ENCODE data around the gene IMMP1L. TPM values are rescaled to one million over a fixed set of nuclear protein-coding genes. Genes with fewer than 3 reads are reported as not detected.

The IMMP1L gene
- total RNA-seq (2021; ENCODE audit: unreplicated experiment) (38.5 TPM), Bru-seq, nascent RNA (percentile 85 among the genes with signal in this experiment), BruChase-seq, experiment 1, labeled RNA remaining after a 6-hour chase (percentile 58 among the genes with signal in this experiment), BruChase-seq, experiment 2, labeled RNA remaining after a 2-hour chase (percentile 72 among the genes with signal in this experiment)
- 20.5 and 63.6 TPM in 2 replicates for polyA plus RNA-seq (2012)
- long read RNA-seq, partial matches to known transcripts, result 1 of 16 reads
- long read RNA-seq, other reads (novel, unspliced or antisense), result 10 of 16 reads

- no peaks in the 10 kb centered on the region for H4K20me1 ChIP-seq (ENCODE audit: insufficient read depth)
- peak; percentile 95 for DNase-seq (ENCODE audit: low read depth, low spot score)
- RAD21 ChIA-PET (ENCODE audit: low non-redundant PET in 1 of 2, low total read pairs in 2 of 2, uncharacterized antibody in 2 of 2, unreplicated experiment in 2 of 2), result no interaction called here
- peaks cover 75% of the 10 kb centered on the region for H3K79me2 ChIP-seq (ENCODE audit: insufficient read depth, low read length)
- H3K9ac ChIP-seq (ENCODE audit: low read length), result peak within 1 kb of the TSS; percentile 89
- H3K9me3 ChIP-seq (ENCODE audit: control insufficient read depth in 1 of 2, insufficient read depth in 1 of 2, low read depth in 1 of 2, low read length in 2 of 2), result no peaks in the 10 kb centered on the region
- CTCF ChIA-PET, result no interaction called here
- H3K4me2 ChIP-seq (ENCODE audit: low read length), result peak within 1 kb of the TSS; percentile 72
- no peaks in the 10 kb centered on the region for H3K27me3 ChIP-seq (ENCODE audit: insufficient read depth, low read length)
- H2AFZ ChIP-seq (ENCODE audit: low read depth, low read length, poor library complexity, severe bottlenecking), result peak within 1 kb of the TSS; percentile 50
- H3K9me2 ChIP-seq (ENCODE audit: insufficient read depth), result no peaks in the 10 kb centered on the region
- BruUV-seq (replicated peaks), result TSS peak; percentile 64
- H3K4me3 ChIP-seq (replicated peaks in 1 of 2; ENCODE audit: low read depth in 1 of 2, low read length in 2 of 2), result peak within 1 kb of the TSS; percentile 92 to 96
- H3K4me1 ChIP-seq (ENCODE audit: control insufficient read depth in 1 of 2, insufficient read depth in 2 of 2, low read length in 2 of 2), result peaks cover 0 to 15% of the 10 kb centered on the region in 2 experiments; a peak in 3 of 4 replicates
- no peaks in the 10 kb centered on the region; a peak in 1 of 4 replicates for H3K36me3 ChIP-seq (ENCODE audit: control insufficient read depth in 1 of 2, insufficient read depth in 2 of 2, low read length in 2 of 2)
- peak within 1 kb of the TSS; percentile 61 for H3K27ac ChIP-seq (ENCODE audit: low read depth, low read length)
- intact Hi-C loops (cut with micrococcal nuclease), result no loop called here
- POLR2A ChIA-PET, result interaction anchor here (0.7 kb wide), 1 partner anchor 77 kb away, joined by 3 read pairs; no protein-coding TSS in a partner anchor
- peak; percentile 99 for ATAC-seq
- TF ChIP-seq MAX (IDR thresholded peaks at IDR 0.05) (peak; percentile 72; the same call in 1 of the 2 replicates), REST (IDR thresholded peaks at IDR 0.05; ENCODE audit: low read depth) (no peak), CEBPB (IDR thresholded peaks at IDR 0.05; ENCODE audit: low read depth) (no peak), CTCF (IDR thresholded peaks at IDR 0.05 in 2 of 3, conservative IDR thresholded peaks at IDR 0.05 in 1 of 3; ENCODE audit: borderline replicate concordance in 1 of 3, insufficient read depth in 1 of 3, low read depth in 2 of 3, low read length in 2 of 3) (no peak), FOSL1 (IDR thresholded peaks at IDR 0.05; ENCODE audit: low read depth) (no peak), ZFX (IDR thresholded peaks at IDR 0.05) (peak; percentile 75), CBX3 (IDR thresholded peaks at IDR 0.05; ENCODE audit: low read depth) (0 out of 2 replicates have a peak, but pooled peaks have one; percentile 48), YY1 (IDR thresholded peaks at IDR 0.05; ENCODE audit: extremely low read depth, insufficient replicate concordance, low read depth, low read length) (peak; percentile 95), SIN3A (IDR thresholded peaks at IDR 0.05; ENCODE audit: low read depth) (peak; percentile 82), EZH2phosphoT487 (IDR thresholded peaks at IDR 0.05; ENCODE audit: borderline replicate concordance) (no peak), ATF3 (IDR thresholded peaks at IDR 0.05) (no peak), ZNF274 (IDR thresholded peaks at IDR 0.05; ENCODE audit: low read depth, low read length) (no peak), SRF (IDR thresholded peaks at IDR 0.05; ENCODE audit: low read depth) (no peak), EZH2 (IDR thresholded peaks at IDR 0.05) (no peak), ZBTB33 (IDR thresholded peaks at IDR 0.05; ENCODE audit: extremely low read depth, insufficient replicate concordance, low read length) (no peak), POLR2AphosphoS5 (IDR thresholded peaks at IDR 0.05; ENCODE audit: low read depth, low read length) (peak; percentile 92)
Observed at GRCh38 chr11:31509429-31510345, at the start of gene IMMP1L, which contains the start of gene ELP4. IMMP1L (minus strand) TSS chr11:31509622; CDS start chr11:31463276, 46,346 bp downstream. ELP4 (plus strand) TSS chr11:31509767; CDS start chr11:31509785, 18 bp downstream.

Measured in HCT116 (cell line).